Lower lobe of right lung (tissue), 2 donors: ENCODE data around the gene PLXNA2. TPM values are rescaled to one million over a fixed set of nuclear protein-coding genes. Genes with fewer than 3 reads are reported as not detected.
A peak's percentile ranks its signal among the peaks of the same experiment; 100 is the strongest.

Experiments
- ATAC-seq, 2 donors: fragments of 200-7000 bp; cut with Tn5 transposase; one replicate each; pipeline ENCODE4 v1.9.1; 2020 to 2022; ENCODE audit warnings: mild to moderate bottlenecking in 2 of 2, moderate library complexity in 2 of 2
- DNase-seq: peaks from one replicate; pipeline ENCODE4 v3.0.0-alpha.2; 2020
- H3K27ac ChIP-seq: fragments of 200-600 bp; one replicate; pipeline ENCODE4 v1.8.0; 2022
- H3K27me3 ChIP-seq: fragments of 200-600 bp; one replicate; pipeline ENCODE4 v1.8.0; 2022; ENCODE audit warnings: low read depth
- H3K36me3 ChIP-seq: fragments of 200-600 bp; one replicate; pipeline ENCODE4 v1.8.0; 2022; ENCODE audit warnings: mild to moderate bottlenecking
- H3K4me1 ChIP-seq: fragments of 200-600 bp; one replicate; pipeline ENCODE4 v1.8.0; 2022
- H3K4me3 ChIP-seq: fragments of 200-600 bp; one replicate; pipeline ENCODE4 v1.8.0; 2022; ENCODE audit warnings: mild to moderate bottlenecking
- H3K9me3 ChIP-seq: fragments of 200-600 bp; one replicate; pipeline ENCODE4 v1.8.0; 2022
- intact Hi-C: fragments of 100-400 bp; cut with DNase I; formaldehyde crosslinking; loops from one replicate; pipeline ENCODE4 v1.11.0; 2022
- total RNA-seq: library from RNA; stranded (reverse); fragmentation: NEBNext Ultra II Directional; extraction: Animal tissue kit (Norgen Biotek cat#: 25700); gene quantifications from one replicate; pipeline ENCODE4 v1.2.1, GENCODE V29; 2021
- TF ChIP-seq, protein P1 (sequence below): fragments of 200-600 bp; IDR thresholded peaks from one replicate; pipeline ENCODE4 v1.8.0; 2022; ENCODE audit warnings: antibody characterized with exemption, mild to moderate bottlenecking
- donor health status: DM: no; HTN: yes; CAD: no; lungs with severe emphysema.

Gene PLXNA2
- total RNA-seq, 1 donor from 2014 or later: 83.9 TPM

DNA sequence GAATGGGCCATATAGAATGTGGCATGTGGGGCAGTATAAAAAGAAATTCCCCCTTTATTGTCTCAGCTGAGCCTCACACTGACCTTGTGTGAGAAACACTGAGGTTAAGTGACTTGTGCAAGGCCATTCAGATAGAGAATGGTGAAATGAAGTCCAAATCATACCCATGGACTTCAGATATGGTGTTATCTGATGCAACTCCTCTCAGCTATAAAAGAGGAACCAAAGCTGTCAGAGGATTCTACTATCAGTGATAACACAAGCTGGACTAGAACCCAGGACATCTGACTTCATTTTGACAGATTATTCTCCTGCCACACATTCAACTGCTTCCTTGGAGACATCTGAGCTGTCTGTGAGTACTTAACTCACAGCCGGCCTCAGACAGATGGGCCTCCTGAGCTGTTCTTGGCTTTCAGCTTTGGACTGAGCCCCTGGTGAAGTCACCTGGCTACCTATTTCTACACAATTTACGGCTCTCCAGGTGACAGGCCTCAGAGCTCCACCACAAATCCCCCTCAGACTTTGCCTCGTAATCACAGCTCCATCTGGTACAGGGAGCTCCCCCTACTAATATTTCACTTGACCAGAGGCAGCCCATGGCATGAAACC is 104.6 kb downstream of the PLXNA2 start:
- ATAC-seq (no peak), DNase-seq (no peak)
- Histone ChIP-seq H3K4me3 (no peak overlapping the region), H3K4me1 (peaks cover 12% of the 10 kb centered on the region), H3K27me3 (no peaks in the 10 kb centered on the region), H3K9me3 (no peaks in the 10 kb centered on the region), H3K27ac (no peak overlapping the region), H3K36me3 (peaks cover 44% of the 10 kb centered on the region)
- TF ChIP-seq, protein P1, sequence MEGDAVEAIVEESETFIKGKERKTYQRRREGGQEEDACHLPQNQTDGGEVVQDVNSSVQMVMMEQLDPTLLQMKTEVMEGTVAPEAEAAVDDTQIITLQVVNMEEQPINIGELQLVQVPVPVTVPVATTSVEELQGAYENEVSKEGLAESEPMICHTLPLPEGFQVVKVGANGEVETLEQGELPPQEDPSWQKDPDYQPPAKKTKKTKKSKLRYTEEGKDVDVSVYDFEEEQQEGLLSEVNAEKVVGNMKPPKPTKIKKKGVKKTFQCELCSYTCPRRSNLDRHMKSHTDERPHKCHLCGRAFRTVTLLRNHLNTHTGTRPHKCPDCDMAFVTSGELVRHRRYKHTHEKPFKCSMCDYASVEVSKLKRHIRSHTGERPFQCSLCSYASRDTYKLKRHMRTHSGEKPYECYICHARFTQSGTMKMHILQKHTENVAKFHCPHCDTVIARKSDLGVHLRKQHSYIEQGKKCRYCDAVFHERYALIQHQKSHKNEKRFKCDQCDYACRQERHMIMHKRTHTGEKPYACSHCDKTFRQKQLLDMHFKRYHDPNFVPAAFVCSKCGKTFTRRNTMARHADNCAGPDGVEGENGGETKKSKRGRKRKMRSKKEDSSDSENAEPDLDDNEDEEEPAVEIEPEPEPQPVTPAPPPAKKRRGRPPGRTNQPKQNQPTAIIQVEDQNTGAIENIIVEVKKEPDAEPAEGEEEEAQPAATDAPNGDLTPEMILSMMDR: no peak
- intact Hi-C loops: no loop called here

DNA sequence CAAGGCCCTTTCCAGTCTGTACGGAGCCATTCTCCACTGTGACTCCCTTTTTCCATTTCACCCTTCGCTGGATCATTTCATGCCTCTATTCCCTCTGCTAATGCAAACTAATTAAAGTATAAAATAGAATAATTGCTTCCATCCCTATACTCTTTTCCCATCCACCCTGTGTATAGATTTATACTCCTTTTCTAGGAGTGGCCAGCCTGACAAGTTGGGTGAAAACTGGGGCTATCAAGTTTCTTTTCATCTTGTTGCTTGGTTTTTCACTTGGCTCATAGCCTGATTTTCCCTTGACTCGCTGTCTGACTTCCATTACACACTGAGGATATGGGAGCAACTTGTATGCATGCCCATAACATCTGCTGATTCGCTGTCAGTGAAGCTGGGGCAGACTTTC is 107.0 kb downstream of the PLXNA2 start:
- H3K27me3 ChIP-seq: no peaks in the 10 kb centered on the region
- intact Hi-C loops: no loop called here
- H3K36me3 ChIP-seq: peaks cover 42% of the 10 kb centered on the region
- H3K4me1 ChIP-seq: peaks cover 23% of the 10 kb centered on the region
- TF ChIP-seq, protein P1: no peak
- no peak overlapping the region for H3K27ac ChIP-seq
- ATAC-seq (no peak), DNase-seq (no peak)
- H3K9me3 ChIP-seq: no peaks in the 10 kb centered on the region
- no peak overlapping the region for H3K4me3 ChIP-seq

DNA sequence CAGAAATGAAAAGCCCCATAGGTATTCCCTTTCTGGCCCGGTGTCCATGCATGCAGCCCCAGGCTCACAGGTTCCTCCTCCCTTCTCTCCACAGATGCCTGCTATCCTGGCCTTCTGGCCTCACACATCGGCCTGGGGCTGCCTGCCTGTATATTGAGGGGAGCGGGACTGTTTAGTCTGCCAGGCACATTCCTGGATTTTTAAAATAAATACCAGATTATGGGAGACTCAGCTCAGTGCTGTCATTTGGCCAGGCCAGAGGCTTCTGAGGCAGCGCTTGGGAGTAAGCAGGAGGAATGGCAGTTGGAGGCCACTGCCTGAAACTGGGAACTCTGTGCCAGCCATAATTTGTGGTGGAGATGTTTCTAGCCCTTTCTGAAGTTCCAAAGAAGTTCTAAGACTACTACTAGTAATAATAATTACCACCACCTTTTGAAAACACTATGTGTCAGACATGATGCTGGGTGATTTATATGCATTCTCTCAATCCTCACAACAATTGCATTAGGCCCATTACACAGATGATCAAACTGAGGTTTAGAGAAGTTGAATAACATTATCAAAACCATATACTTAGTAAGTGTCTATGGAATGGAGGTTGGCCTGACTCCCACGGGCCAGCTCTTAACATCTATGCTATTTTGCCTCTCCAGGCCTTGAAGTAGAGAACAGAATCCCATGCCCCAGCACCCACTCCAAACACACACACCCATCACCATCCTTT is 107.6 kb downstream of the PLXNA2 start:
- intact Hi-C loops: no loop called here
- H3K4me1 ChIP-seq: peaks cover 28% of the 10 kb centered on the region
- H3K9me3 ChIP-seq: no peaks in the 10 kb centered on the region
- TF ChIP-seq, protein P1: no peak
- DNase-seq: no peak
- no peak overlapping the region for H3K27ac ChIP-seq
- H3K36me3 ChIP-seq: peaks cover 38% of the 10 kb centered on the region
- no peak for ATAC-seq
- no peak overlapping the region for H3K4me3 ChIP-seq
- no peaks in the 10 kb centered on the region for H3K27me3 ChIP-seq

DNA sequence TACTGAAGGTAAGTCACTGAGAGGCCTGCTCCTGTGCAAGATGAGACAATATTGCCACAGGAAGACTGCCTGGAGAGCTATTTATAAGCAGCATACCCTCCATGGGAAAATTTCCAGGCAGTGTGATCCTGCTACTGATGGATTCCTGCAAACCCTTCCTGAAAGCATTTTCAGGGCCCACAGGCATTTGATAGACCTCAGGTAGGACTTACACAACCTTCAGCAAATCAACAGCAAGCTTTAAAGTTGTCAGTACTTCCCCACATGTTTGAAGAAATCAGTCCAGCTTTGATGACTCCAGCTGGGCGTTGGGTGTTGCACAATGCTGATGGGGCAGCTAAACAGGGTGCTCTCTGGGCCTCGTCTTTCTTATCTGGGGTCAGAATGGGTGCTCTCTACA is 108.8 kb downstream of the PLXNA2 start:
- ATAC-seq (peak; percentile 30 to 31), DNase-seq (no peak)
- Histone ChIP-seq H3K27ac (no peak overlapping the region), H3K36me3 (peaks cover 27% of the 10 kb centered on the region), H3K9me3 (no peaks in the 10 kb centered on the region), H3K4me1 (peaks cover 29% of the 10 kb centered on the region), H3K27me3 (no peaks in the 10 kb centered on the region), H3K4me3 (no peak overlapping the region)
- TF ChIP-seq, protein P1: no peak
- intact Hi-C loops: no loop called here

DNA sequence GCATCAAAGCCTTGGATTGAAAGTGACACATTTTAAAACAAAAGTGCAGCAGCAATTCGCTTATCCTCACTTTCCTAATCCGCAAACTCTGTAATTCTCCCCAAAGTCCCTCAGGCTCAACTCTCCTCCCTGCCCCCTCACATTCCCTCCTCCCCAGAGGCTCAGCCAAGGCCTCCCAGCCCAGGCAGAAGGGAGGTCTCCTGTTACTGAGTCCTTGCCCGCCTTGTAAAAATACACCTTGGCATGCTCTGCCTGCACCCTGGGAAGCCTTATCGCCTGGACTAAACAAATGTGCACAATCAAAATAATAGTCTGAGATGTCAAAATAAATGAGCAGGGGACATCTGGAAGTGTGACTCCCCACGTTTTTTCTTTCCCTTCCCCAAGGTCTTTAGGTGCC is 109.7 kb downstream of the PLXNA2 start:
- Histone ChIP-seq H3K27me3 (no peaks in the 10 kb centered on the region), H3K4me3 (no peak overlapping the region), H3K36me3 (peaks cover 20% of the 10 kb centered on the region), H3K4me1 (peaks cover 29% of the 10 kb centered on the region), H3K9me3 (no peaks in the 10 kb centered on the region), H3K27ac (no peak overlapping the region)
- ATAC-seq: no peak
- TF ChIP-seq, protein P1: no peak
- no peak for DNase-seq
- intact Hi-C loops: no loop called here
